ENCODE measurements around the gene TESPA1. TPM values are rescaled to one million over a fixed set of nuclear protein-coding genes. Genes with fewer than 3 reads are reported as not detected.

TESPA1 gene
- total RNA-seq, 1 experiment from 2014 or later = not detected

DNA sequence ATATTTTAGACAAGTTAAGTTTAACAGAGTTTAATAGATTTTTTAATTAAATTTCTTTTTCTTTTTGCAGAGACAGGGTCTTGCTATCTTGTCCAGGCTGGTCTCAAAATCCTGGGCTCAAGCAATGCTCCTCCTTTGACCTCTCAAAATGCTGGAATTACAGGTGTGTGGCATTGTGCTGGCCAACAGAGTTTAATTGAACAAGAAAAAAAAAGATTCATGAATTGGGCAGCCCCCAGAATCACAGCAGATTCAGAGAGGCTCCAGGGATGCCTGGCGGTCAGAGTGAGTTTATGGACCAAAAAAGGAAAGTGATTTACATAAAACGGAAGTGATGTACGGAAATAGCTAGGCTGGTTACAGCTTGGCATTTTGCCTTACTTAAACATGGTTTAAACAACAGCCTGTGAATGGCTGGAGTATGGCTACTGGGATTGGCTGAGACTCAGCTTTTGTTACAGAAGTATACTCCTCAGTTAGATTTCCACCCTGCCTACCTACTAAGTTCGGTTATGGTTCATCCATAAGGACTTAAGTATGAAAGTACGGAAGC lies 14.5 kb upstream of the TESPA1 start:
- no peak overlapping the region for H3K27ac ChIP-seq
- H2AFZ ChIP-seq = no peak overlapping the region
- POLR2A ChIA-PET (ENCODE audit: unreplicated experiment) = no interaction called here
- no peaks in the 10 kb centered on the region for H4K20me1 ChIP-seq (ENCODE audit: insufficient read depth)
- H3F3A ChIP-seq (ENCODE audit: insufficient read depth, low read depth) = no peaks in the 10 kb centered on the region
- H3K27me3 ChIP-seq (ENCODE audit: insufficient read depth, low read depth) = peaks cover 76% of the 10 kb centered on the region
- intact Hi-C loops (cut with micrococcal nuclease; ENCODE audit: unreplicated experiment) = loop anchor here (10.0 kb wide), 1 partner anchor 726 kb away; the partner anchor contains the start of genes CD63 and RDH5
- no TSS peak for BruUV-seq (replicated peaks)
- no peak overlapping the region for H3K4me2 ChIP-seq
- DNase-seq = no peak
- no peaks in the 10 kb centered on the region for H3K79me2 ChIP-seq (ENCODE audit: low read depth)
- H3K9me3 ChIP-seq (ENCODE audit: insufficient read depth, low read depth) = no peaks in the 10 kb centered on the region
- no peak overlapping the region for H3K4me3 ChIP-seq
- H3K9me2 ChIP-seq (ENCODE audit: insufficient read depth) = no peaks in the 10 kb centered on the region
- TF ChIP-seq, protein P1, sequence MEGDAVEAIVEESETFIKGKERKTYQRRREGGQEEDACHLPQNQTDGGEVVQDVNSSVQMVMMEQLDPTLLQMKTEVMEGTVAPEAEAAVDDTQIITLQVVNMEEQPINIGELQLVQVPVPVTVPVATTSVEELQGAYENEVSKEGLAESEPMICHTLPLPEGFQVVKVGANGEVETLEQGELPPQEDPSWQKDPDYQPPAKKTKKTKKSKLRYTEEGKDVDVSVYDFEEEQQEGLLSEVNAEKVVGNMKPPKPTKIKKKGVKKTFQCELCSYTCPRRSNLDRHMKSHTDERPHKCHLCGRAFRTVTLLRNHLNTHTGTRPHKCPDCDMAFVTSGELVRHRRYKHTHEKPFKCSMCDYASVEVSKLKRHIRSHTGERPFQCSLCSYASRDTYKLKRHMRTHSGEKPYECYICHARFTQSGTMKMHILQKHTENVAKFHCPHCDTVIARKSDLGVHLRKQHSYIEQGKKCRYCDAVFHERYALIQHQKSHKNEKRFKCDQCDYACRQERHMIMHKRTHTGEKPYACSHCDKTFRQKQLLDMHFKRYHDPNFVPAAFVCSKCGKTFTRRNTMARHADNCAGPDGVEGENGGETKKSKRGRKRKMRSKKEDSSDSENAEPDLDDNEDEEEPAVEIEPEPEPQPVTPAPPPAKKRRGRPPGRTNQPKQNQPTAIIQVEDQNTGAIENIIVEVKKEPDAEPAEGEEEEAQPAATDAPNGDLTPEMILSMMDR (conservative IDR thresholded peaks at IDR 0.05) = no peak
- TF ChIP-seq EZH2 (IDR thresholded peaks at IDR 0.05; ENCODE audit: low read depth) = no peak
- H3K4me1 ChIP-seq (replicated peaks; ENCODE audit: insufficient read depth) = no peaks in the 10 kb centered on the region
- H3K36me3 ChIP-seq (ENCODE audit: low read depth) = no peaks in the 10 kb centered on the region
- CTCF ChIA-PET = no interaction called here

DNA sequence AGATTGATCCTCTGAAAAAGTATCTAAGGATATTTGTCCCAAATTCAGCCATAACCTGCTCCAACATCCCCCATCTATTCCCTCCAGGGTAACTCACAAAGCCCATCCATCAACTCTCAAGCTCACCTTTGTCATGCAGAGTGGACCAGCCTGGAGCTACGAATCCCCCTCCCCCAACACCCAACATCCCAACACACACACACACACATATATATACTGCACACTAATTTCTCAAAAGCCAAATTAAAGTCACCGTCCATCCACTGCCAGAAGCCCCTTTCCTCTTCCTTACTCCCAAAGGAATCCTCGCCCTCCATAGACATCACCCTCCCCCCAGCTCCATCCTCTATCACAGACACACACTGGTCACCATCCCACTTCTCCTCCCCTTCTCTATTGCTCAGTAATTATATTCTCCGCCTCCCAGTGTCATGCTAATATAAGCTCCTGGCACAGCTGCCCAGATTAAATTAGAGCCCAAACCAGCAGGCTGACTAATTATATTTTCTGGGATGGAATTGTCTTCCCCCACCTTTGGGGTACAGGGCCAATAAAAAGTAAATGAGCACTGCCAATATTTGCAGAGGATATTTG lies 13.5 kb upstream of the TESPA1 start:
- Histone ChIP-seq H3K9me2 (ENCODE audit: insufficient read depth) (no peaks in the 10 kb centered on the region), H3K4me1 (replicated peaks; ENCODE audit: insufficient read depth) (no peaks in the 10 kb centered on the region), H3K4me3 (no peak overlapping the region), H3K4me2 (no peak overlapping the region), H3K27ac (no peak overlapping the region), H4K20me1 (ENCODE audit: insufficient read depth) (no peaks in the 10 kb centered on the region), H2AFZ (no peak overlapping the region), H3K36me3 (ENCODE audit: low read depth) (no peaks in the 10 kb centered on the region), H3F3A (ENCODE audit: insufficient read depth, low read depth) (no peaks in the 10 kb centered on the region), H3K79me2 (ENCODE audit: low read depth) (no peaks in the 10 kb centered on the region), H3K9me3 (ENCODE audit: insufficient read depth, low read depth) (no peaks in the 10 kb centered on the region), H3K27me3 (ENCODE audit: insufficient read depth, low read depth) (peaks cover 66% of the 10 kb centered on the region)
- intact Hi-C loops (cut with micrococcal nuclease; ENCODE audit: unreplicated experiment) = loop anchor here (10.0 kb wide), 1 partner anchor 727 kb away; the partner anchor contains the start of genes CD63 and RDH5
- DNase-seq = no peak
- ChIA-PET POLR2A (ENCODE audit: unreplicated experiment) (no interaction called here), CTCF (interaction anchor here (0.5 kb wide), 1 partner anchor 147 kb away, joined by 6 read pairs; no protein-coding TSS in a partner anchor)
- TF ChIP-seq EZH2 (IDR thresholded peaks at IDR 0.05; ENCODE audit: low read depth) = no peak
- TF ChIP-seq, protein P1 (conservative IDR thresholded peaks at IDR 0.05) = no peak
- BruUV-seq (replicated peaks) = no TSS peak

DNA sequence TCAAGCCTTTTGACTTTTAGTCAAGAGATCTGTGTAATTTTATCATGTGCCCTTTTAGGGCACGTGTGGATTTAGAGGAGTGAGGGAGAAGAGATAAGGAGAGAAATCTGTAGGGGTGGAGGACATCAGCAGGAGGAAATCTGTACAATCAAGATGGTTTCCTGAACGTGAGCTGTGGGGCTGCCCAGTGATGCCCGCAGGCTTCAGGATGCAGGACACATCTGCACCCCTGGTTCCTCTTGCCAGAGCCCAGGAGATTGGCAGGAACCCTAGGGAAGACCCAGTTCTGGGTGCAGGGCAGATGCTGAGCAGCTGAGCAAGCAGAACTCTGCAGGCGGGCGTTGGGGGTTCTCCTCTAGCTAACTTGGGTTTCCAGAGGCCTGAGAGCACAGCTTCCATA lies 11.6 kb upstream of the TESPA1 start:
- peaks cover 48% of the 10 kb centered on the region for H3K27me3 ChIP-seq (ENCODE audit: insufficient read depth, low read depth)
- CTCF ChIA-PET = no interaction called here
- intact Hi-C loops (cut with micrococcal nuclease; ENCODE audit: unreplicated experiment) = loop anchor here (10.0 kb wide), 1 partner anchor 729 kb away; the partner anchor contains the start of genes CD63 and RDH5
- no peaks in the 10 kb centered on the region for H3K4me1 ChIP-seq (replicated peaks; ENCODE audit: insufficient read depth)
- no peak overlapping the region for H2AFZ ChIP-seq
- no peak overlapping the region for H3K4me3 ChIP-seq
- POLR2A ChIA-PET (ENCODE audit: unreplicated experiment) = no interaction called here
- H3K4me2 ChIP-seq = no peak overlapping the region
- H3K79me2 ChIP-seq (ENCODE audit: low read depth) = no peaks in the 10 kb centered on the region
- no peaks in the 10 kb centered on the region for H3K9me3 ChIP-seq (ENCODE audit: insufficient read depth, low read depth)
- no TSS peak for BruUV-seq (replicated peaks)
- no peaks in the 10 kb centered on the region for H3F3A ChIP-seq (ENCODE audit: insufficient read depth, low read depth)
- H3K9me2 ChIP-seq (ENCODE audit: insufficient read depth) = no peaks in the 10 kb centered on the region
- no peak overlapping the region for H3K27ac ChIP-seq
- H4K20me1 ChIP-seq (ENCODE audit: insufficient read depth) = no peaks in the 10 kb centered on the region
- H3K36me3 ChIP-seq (ENCODE audit: low read depth) = no peaks in the 10 kb centered on the region
- no peak for DNase-seq
- no peak for TF ChIP-seq EZH2 (IDR thresholded peaks at IDR 0.05; ENCODE audit: low read depth)
- TF ChIP-seq, protein P1 (conservative IDR thresholded peaks at IDR 0.05) = no peak
